Stimulated activated CD8-positive, alpha-beta memory T cell treated with anti-CD3 and anti-CD28 coated beads, Interleukin-4, amount 100 ng/mL, for 4 hours (primary cell): ENCODE measurements around the gene WDR91.
"Not testable (repeated sequence)": the region's sequence is repeated elsewhere in the genome, so short reads cannot be mapped to it uniquely, and the experiment has no call there.

Source experiments
- DNase-seq, 2 donors: peaks; one replicate each; pipeline ENCODE4 v3.0.0-alpha.2; 2020; ENCODE audit warnings: low read depth in 2 of 2, low spot score in 1 of 2

WDR91 gene

GRCh38 chr7:135234095-135234494 lies 22.8 kb upstream of the WDR91 start:
- not testable (repeated sequence) for DNase-seq

GRCh38 chr7:135233570-135233969 lies 22.2 kb upstream of the WDR91 start, which contains the start of gene STRA8:
TSS of gene STRA8 (plus strand) at chr7:135233838. CDS start at chr7:135240525, 6,687 bp downstream.
- no peak for DNase-seq

GRCh38 chr7:135232720-135233119 lies 21.4 kb upstream of the WDR91 start:
- DNase-seq, result no peak

- DNase-seq, result no peak
Observed at GRCh38 chr7:135232087-135232486, 20.8 kb upstream of the WDR91 start.

GRCh38 chr7:135231686-135232085 lies 20.4 kb upstream of the WDR91 start:
- DNase-seq, result no peak

- no peak for DNase-seq
Observed at GRCh38 chr7:135224027-135224426, 12.7 kb upstream of the WDR91 start.

- no peak for DNase-seq
Observed at GRCh38 chr7:135217645-135218509, 6.6 kb upstream of the WDR91 start.

- no peak for DNase-seq
Observed at GRCh38 chr7:135215698-135216097, 4.4 kb upstream of the WDR91 start.

GRCh38 chr7:135215180-135215579 lies 3.9 kb upstream of the WDR91 start:
- no peak for DNase-seq

- DNase-seq, result no peak
Observed at GRCh38 chr7:135213831-135214230, 2.5 kb upstream of the WDR91 start.

GRCh38 chr7:135211946-135212685 lies 790 bp upstream of the WDR91 start:
- not testable (repeated sequence) for DNase-seq

- no peak for DNase-seq
Observed at GRCh38 chr7:135210888-135211178, 493 bp downstream of the WDR91 start.

GRCh38 chr7:135209225-135209834 lies 2.0 kb downstream of the WDR91 start:
- no peak for DNase-seq

- DNase-seq, result no peak
Observed at GRCh38 chr7:135208102-135208793, 3.1 kb downstream of the WDR91 start.

GRCh38 chr7:135207406-135208101 lies 3.8 kb downstream of the WDR91 start:
- no peak for DNase-seq

GRCh38 chr7:135206941-135207391 lies 4.4 kb downstream of the WDR91 start:
- DNase-seq, result no peak

- no peak for DNase-seq
Observed at GRCh38 chr7:135205850-135206249, 5.5 kb downstream of the WDR91 start.

- no peak for DNase-seq
Observed at GRCh38 chr7:135204876-135205275, 6.5 kb downstream of the WDR91 start.

GRCh38 chr7:135204341-135204749 lies 7.0 kb downstream of the WDR91 start:
- no peak for DNase-seq

GRCh38 chr7:135201350-135201749 lies 10.0 kb downstream of the WDR91 start:
- no peak for DNase-seq
